Endothelial cell (in vitro differentiated cells): ENCODE data around the gene ANKRD28. TPM values are rescaled to one million over a fixed set of nuclear protein-coding genes. Genes with fewer than 3 reads are reported as not detected.

Experiments
- DNase-seq: peaks from one replicate; pipeline ENCODE4 v3.0.0; 2021; ENCODE audit warnings: low spot score
- H3K27ac Mint-ChIP-seq: one replicate; pipeline ENCODE4 v1.8.0; 2021; ENCODE audit warnings: mixed read lengths, inconsistent platforms; ENCODE audit not compliant: unreplicated experiment
- H3K27me3 Mint-ChIP-seq: one replicate; pipeline ENCODE4 v1.8.0; 2021; ENCODE audit warnings: mild to moderate bottlenecking, moderate library complexity, mixed read lengths, inconsistent platforms; ENCODE audit not compliant: unreplicated experiment
- H3K36me3 Mint-ChIP-seq: one replicate; pipeline ENCODE4 v1.8.0; 2021; ENCODE audit warnings: mild to moderate bottlenecking, low read depth, mixed read lengths, inconsistent platforms; ENCODE audit not compliant: unreplicated experiment
- H3K4me1 Mint-ChIP-seq: one replicate; pipeline ENCODE4 v1.8.0; 2021; ENCODE audit warnings: mild to moderate bottlenecking, mixed read lengths, inconsistent platforms; ENCODE audit not compliant: unreplicated experiment
- H3K4me3 Mint-ChIP-seq: one replicate; pipeline ENCODE4 v1.8.0; 2021; ENCODE audit warnings: mild to moderate bottlenecking, mixed read lengths, inconsistent platforms; ENCODE audit not compliant: unreplicated experiment
- H3K9me3 Mint-ChIP-seq: one replicate; pipeline ENCODE4 v1.8.0; 2021; ENCODE audit warnings: mixed read lengths, inconsistent platforms; ENCODE audit not compliant: unreplicated experiment
- CTCF ChIP-seq: fragments of 200-600 bp; sonication (generic); IDR thresholded peaks from one replicate; pipeline ENCODE4 v1.5.0; 2021; ENCODE audit warnings: antibody characterized with exemption; ENCODE audit not compliant: unreplicated experiment
- total RNA-seq: library from RNA; stranded (reverse); fragmentation: NEBNext Ultra II Directional; extraction: Animal tissue kit (Norgen Biotek cat#: 25700); gene quantifications from one replicate; pipeline ENCODE4 v1.2.1, GENCODE V29; 2021; ENCODE audit not compliant: unreplicated experiment

The ANKRD28 gene
- total RNA-seq, 1 donor from 2014 or later: 22.6 TPM

DNA sequence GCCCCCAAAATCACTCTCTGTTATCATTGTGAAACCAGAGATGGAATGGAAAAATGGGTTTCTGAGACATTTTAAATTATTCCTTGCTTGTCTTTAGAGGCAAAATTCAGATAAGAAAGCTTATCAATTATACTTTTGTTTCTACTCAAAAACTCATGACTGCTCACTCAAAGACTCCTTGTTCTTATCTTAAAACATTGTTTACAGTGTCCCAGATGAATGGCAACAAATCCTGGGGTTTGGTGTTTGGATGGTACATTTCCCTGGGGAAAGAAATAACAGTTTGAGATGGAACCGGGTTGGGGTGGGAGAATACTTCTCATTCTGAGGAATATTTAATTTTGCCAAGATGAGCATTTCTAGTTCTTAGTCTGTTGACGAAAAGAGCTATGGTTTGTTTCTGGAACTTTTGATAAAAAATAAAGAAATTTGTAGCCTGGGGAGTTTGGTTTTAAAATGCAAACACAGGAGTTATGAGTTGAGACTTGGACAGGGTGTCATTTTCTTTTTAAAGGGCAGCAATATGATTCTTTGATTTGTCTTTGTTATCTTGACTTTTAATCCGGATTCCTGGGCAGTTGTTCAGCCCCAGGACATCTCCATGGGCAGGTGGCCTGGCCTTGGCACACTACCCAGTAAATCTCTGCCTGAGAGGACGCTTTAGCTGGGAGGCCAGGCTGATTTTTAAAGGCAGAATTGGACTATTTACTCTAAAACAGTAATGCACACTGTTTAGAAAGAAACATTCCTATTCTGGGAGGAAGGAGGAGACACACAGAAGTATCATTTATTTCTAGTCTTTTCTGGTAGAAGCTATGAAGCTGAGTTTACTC, 163.8 kb downstream of the ANKRD28 start:
- H3K9me3 Mint-ChIP-seq: no peaks in the 10 kb centered on the region
- no peak overlapping the region for H3K4me3 Mint-ChIP-seq
- H3K27ac Mint-ChIP-seq: no peak overlapping the region
- H3K27me3 Mint-ChIP-seq: peaks cover 10% of the 10 kb centered on the region
- no peak for TF ChIP-seq CTCF
- DNase-seq: no peak
- no peaks in the 10 kb centered on the region for H3K36me3 Mint-ChIP-seq
- H3K4me1 Mint-ChIP-seq: peaks cover 66% of the 10 kb centered on the region

DNA sequence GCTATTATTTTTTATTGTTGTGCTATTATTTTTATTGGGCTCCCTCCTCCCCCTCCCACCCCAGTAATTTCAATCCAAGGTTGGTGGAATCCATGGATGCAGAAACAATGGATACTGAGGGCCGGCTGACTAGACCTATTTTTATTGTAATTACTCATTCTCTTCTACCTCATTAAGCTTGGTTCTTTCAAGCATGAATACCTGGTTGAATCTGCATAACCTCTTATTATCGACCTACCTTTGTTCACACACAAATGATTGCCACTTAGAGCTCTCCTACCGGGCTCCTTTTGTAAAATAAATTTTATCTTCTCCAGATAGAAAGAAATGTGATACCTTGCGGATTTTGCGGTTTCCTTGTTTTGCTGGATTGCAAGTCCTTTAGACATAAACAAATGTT, 164.6 kb downstream of the ANKRD28 start:
- Mint-ChIP-seq H3K27ac (no peak overlapping the region), H3K9me3 (no peaks in the 10 kb centered on the region), H3K27me3 (peaks cover 10% of the 10 kb centered on the region), H3K4me1 (peaks cover 65% of the 10 kb centered on the region), H3K4me3 (no peak overlapping the region), H3K36me3 (no peaks in the 10 kb centered on the region)
- no peak for DNase-seq
- no peak for TF ChIP-seq CTCF

- no peak for DNase-seq
- peaks cover 10% of the 10 kb centered on the region for H3K27me3 Mint-ChIP-seq
- H3K27ac Mint-ChIP-seq: peak overlapping the region; percentile 77
- H3K9me3 Mint-ChIP-seq: no peaks in the 10 kb centered on the region
- peaks cover 55% of the 10 kb centered on the region for H3K4me1 Mint-ChIP-seq
- no peaks in the 10 kb centered on the region for H3K36me3 Mint-ChIP-seq
- H3K4me3 Mint-ChIP-seq: no peak overlapping the region
- no peak for TF ChIP-seq CTCF
These were observed 165.6 kb downstream of the ANKRD28 start for GRCh38 chr3:15632212-15632580.

- H3K27me3 Mint-ChIP-seq: peaks cover 10% of the 10 kb centered on the region
- no peaks in the 10 kb centered on the region for H3K36me3 Mint-ChIP-seq
- H3K9me3 Mint-ChIP-seq: no peaks in the 10 kb centered on the region
- no peak for DNase-seq
- H3K4me1 Mint-ChIP-seq: peaks cover 50% of the 10 kb centered on the region
- H3K27ac Mint-ChIP-seq: peak overlapping the region; percentile 91
- no peak for TF ChIP-seq CTCF
- H3K4me3 Mint-ChIP-seq: no peak overlapping the region
These were observed 166.2 kb downstream of the ANKRD28 start for GRCh38 chr3:15631426-15632211.
